Upper lobe of left lung (tissue), 4 donors: Measurements from ENCODE around the gene CDH13.

Experiments used
- CTCF ChIP-seq, 6 experiments: fragments of 450-650 bp in 4 of 6; fragments of 200-600 bp in 2 of 6; sonication (generic) in 2 of 6; IDR thresholded peaks; one replicate each; pipeline ENCODE4 v1.5.1; 2016 to 2019; ENCODE audit warnings: antibody characterized with exemption in 6 of 6
- POLR2A ChIP-seq, 4 donors: fragments of 450-650 bp; IDR thresholded peaks; one replicate each; pipeline ENCODE4 v1.5.1; 2016 to 2017; ENCODE audit warnings: antibody characterized with exemption in 4 of 4, mild to moderate bottlenecking in 2 of 4

- TF ChIP-seq POLR2A (IDR thresholded peaks at IDR 0.05) (no peak), CTCF (IDR thresholded peaks at IDR 0.05) (no peak)
Observed at GRCh38 chr16:83615953-83616350, 989.2 kb downstream of the CDH13 start.
